Smooth muscle cell (in vitro differentiated cells): ENCODE results near the gene SNX32. TPM values are rescaled to one million over a fixed set of nuclear protein-coding genes. Genes with fewer than 3 reads are reported as not detected.

ENCODE experiments used
- DNase-seq: peaks from one replicate; lab custom pipeline; 2025; ENCODE audit not compliant: unreplicated experiment; lab: John Stamatoyannopoulos, UW
- H2AFZ ChIP-seq: fragments of 200-600 bp; sonication (generic); 2 replicates; pipeline ENCODE4 v1.6.0; 2016; ENCODE audit warnings: antibody characterized with exemption, low read depth, mild to moderate bottlenecking
- H3F3A ChIP-seq: fragments of 200-600 bp; sonication (generic); 2 replicates; pipeline ENCODE4 v1.6.0; 2017; ENCODE audit warnings: antibody characterized with exemption, low read depth
- H3K27ac ChIP-seq: fragments of 200-600 bp; sonication (generic); 2 replicates; pipeline ENCODE4 v1.5.1; 2016; ENCODE audit warnings: low read depth, mild to moderate bottlenecking
- H3K27me3 ChIP-seq: fragments of 200-600 bp; sonication (generic); 2 replicates; pipeline ENCODE4 v1.6.1; 2016; ENCODE audit warnings: low read depth, mild to moderate bottlenecking
- H3K36me3 ChIP-seq: fragments of 200-600 bp; sonication (generic); 2 replicates; pipeline ENCODE4 v1.5.1; 2016; ENCODE audit warnings: low read depth
- H3K4me1 ChIP-seq: fragments of 200-600 bp; sonication (generic); 2 replicates; pipeline ENCODE4 v1.5.1; 2016; ENCODE audit warnings: low read depth
- H3K4me2 ChIP-seq: fragments of 200-600 bp; sonication (generic); 2 replicates; pipeline ENCODE4 v1.6.0; 2016; ENCODE audit warnings: mild to moderate bottlenecking
- H3K4me3 ChIP-seq: fragments of 200-600 bp; sonication (generic); 2 replicates; pipeline ENCODE4 v1.5.1; 2016; ENCODE audit warnings: mild to moderate bottlenecking
- H3K79me2 ChIP-seq: fragments of 200-600 bp; sonication (generic); 2 replicates; pipeline ENCODE4 v1.6.0; 2016; ENCODE audit warnings: low read depth, mild to moderate bottlenecking
- H3K9ac ChIP-seq: fragments of 200-600 bp; sonication (generic); 2 replicates; pipeline ENCODE4 v1.6.0; 2016; ENCODE audit warnings: low read depth
- H3K9me3 ChIP-seq: fragments of 200-600 bp; sonication (generic); replicated peaks from 2 replicates; pipeline ENCODE4 v1.5.1; 2016; ENCODE audit warnings: low read depth
- H4K20me1 ChIP-seq: fragments of 200-600 bp; sonication (generic); 2 replicates; pipeline ENCODE4 v1.6.0; 2016; ENCODE audit warnings: low read depth
- WGBS: methylation state at CpG from one replicate; pipeline ENCODE4 v1.1.7; 2016; ENCODE audit warnings: low lambda C conversion rate; 5-methylcytosine and 5-hydroxymethylcytosine counted together
- polyA plus RNA-seq: library from polyadenylated mRNA; unstranded; fragments of >200 nt; fragmentation: Nextera tagmentation; extraction: Ambion mirVana; gene quantifications from 2 replicates; pipeline ENCODE4 v1.2.1, GENCODE V29; 2016
- total RNA-seq: library from RNA; depleted of rRNA; stranded (reverse); fragments of >200 nt; gene quantifications from 2 replicates; pipeline ENCODE4 v1.2.3, GENCODE V29; 2014
- TF ChIP-seq, protein P1 (sequence below): fragments of 200-600 bp; sonication (generic); IDR thresholded peaks from 2 replicates; pipeline ENCODE4 v1.5.1; 2017; ENCODE audit warnings: borderline replicate concordance, mild to moderate bottlenecking, antibody characterized with exemption; ENCODE audit not compliant: insufficient read depth, poor library complexity, severe bottlenecking

The SNX32 gene
- total and polyA plus RNA-seq, 2 experiments from 2014 or later: 1.1 to 1.2 TPM

DNA sequence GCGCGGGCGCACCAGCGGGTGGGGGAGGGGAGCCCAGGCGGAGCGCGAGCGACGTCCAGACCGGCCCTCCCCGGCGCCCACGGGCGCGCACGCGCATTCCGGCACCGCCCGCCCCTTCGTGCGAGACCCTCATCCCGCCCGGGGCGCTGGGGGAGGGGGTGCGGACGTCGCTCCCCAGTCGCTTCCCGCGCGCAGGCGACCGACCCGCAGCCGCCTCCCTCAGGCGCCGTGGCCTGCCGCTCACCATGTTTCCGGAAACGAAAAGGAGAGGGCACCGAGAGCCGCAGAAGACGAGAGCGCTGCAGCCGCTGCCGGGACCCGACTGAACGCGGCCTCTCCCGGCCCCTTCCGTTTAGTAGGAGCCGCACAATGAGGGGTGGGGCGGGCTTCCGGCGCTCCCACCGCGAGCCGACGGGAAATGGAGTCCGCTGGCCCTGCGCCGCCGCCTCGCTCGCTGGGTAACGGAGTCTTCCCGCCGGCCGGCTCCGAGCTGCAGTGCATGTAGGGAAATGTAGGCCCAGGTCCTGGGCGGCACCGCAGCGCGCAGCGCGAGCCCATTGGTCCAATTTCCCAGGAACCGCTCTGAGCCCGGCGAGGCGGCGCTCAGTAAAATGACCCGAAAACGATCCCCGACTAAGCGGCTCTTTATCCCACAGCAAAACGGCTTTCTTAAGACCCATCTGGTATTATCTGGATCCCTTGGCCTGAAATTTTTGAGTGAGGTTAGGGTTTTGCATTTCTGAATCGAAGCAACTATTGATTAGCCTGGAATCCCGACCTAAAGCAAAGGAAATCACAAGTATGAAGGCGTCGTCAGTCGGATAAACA, 24.3 kb downstream of the SNX32 start, which contains the start of gene CFL1:
Gene CFL1 (minus strand): TSS at position 328 of the 828 bp plus-strand sequence. CDS start 81 bp downstream, at position 247.
- H4K20me1 ChIP-seq: peaks cover 48% of the 10 kb centered on the region

DNA sequence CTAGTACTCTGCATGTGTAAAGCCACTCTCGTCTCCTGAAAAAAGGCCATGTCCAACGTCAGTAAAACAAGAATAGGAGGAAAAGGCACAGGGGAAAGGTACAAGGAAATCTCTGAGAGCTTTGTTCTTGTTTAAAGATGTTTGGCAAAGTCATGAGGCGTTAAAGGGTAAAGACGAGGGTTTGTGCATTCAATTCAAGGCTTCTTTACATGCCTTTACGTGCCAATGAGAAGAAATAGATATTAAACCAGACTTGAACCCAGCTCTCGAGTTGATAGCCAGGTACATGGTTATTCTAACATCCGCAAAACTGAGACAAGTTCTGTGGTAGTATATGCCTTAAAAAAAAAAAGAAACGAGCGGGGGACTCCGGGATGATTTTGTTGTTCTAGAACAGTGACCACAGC, 24.9 kb downstream of the SNX32 start:
- Histone ChIP-seq H3K9me3 (no peaks in the 10 kb centered on the region), H3K4me1 (peaks cover 16% of the 10 kb centered on the region), H3K9ac (peak overlapping the region; percentile 55), H3K4me2 (peak overlapping the region; percentile 88), H3K27ac (peak overlapping the region; percentile 83), H3F3A (peaks cover 38% of the 10 kb centered on the region), H3K79me2 (peaks cover 65% of the 10 kb centered on the region), H3K4me3 (peak overlapping the region; percentile 96), H2AFZ (no peak overlapping the region), H3K27me3 (no peaks in the 10 kb centered on the region), H3K36me3 (peaks cover 10% of the 10 kb centered on the region), H4K20me1 (peaks cover 47% of the 10 kb centered on the region)
- under 1% methylated on average over 10 of the region's 10 CpGs for WGBS
- no peak for DNase-seq
- TF ChIP-seq, protein P1, sequence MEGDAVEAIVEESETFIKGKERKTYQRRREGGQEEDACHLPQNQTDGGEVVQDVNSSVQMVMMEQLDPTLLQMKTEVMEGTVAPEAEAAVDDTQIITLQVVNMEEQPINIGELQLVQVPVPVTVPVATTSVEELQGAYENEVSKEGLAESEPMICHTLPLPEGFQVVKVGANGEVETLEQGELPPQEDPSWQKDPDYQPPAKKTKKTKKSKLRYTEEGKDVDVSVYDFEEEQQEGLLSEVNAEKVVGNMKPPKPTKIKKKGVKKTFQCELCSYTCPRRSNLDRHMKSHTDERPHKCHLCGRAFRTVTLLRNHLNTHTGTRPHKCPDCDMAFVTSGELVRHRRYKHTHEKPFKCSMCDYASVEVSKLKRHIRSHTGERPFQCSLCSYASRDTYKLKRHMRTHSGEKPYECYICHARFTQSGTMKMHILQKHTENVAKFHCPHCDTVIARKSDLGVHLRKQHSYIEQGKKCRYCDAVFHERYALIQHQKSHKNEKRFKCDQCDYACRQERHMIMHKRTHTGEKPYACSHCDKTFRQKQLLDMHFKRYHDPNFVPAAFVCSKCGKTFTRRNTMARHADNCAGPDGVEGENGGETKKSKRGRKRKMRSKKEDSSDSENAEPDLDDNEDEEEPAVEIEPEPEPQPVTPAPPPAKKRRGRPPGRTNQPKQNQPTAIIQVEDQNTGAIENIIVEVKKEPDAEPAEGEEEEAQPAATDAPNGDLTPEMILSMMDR: no peak

More for the DNA sequence above, 24.3 kb downstream of the SNX32 start, which contains the start of gene CFL1:
- peak within 1 kb of the TSS; percentile 83 for H3K27ac ChIP-seq
- peaks cover 71% of the 10 kb centered on the region for H3K79me2 ChIP-seq
- H2AFZ ChIP-seq: no peak within 1 kb of the TSS
- TF ChIP-seq, protein P1: no peak
- peak within 1 kb of the TSS; percentile 96 for H3K4me2 ChIP-seq
- peak; percentile 92 for DNase-seq
- H3K4me3 ChIP-seq: peak within 1 kb of the TSS; percentile 96
- H3K36me3 ChIP-seq: peaks cover 10% of the 10 kb centered on the region
- WGBS: under 1% methylated on average over 53 of the region's 92 CpGs
- peak within 1 kb of the TSS; percentile 84 for H3K9ac ChIP-seq
- H3K4me1 ChIP-seq: peaks cover 16% of the 10 kb centered on the region
- no peaks in the 10 kb centered on the region for H3K9me3 ChIP-seq
- peaks cover 45% of the 10 kb centered on the region for H3F3A ChIP-seq
- H3K27me3 ChIP-seq: no peaks in the 10 kb centered on the region

DNA sequence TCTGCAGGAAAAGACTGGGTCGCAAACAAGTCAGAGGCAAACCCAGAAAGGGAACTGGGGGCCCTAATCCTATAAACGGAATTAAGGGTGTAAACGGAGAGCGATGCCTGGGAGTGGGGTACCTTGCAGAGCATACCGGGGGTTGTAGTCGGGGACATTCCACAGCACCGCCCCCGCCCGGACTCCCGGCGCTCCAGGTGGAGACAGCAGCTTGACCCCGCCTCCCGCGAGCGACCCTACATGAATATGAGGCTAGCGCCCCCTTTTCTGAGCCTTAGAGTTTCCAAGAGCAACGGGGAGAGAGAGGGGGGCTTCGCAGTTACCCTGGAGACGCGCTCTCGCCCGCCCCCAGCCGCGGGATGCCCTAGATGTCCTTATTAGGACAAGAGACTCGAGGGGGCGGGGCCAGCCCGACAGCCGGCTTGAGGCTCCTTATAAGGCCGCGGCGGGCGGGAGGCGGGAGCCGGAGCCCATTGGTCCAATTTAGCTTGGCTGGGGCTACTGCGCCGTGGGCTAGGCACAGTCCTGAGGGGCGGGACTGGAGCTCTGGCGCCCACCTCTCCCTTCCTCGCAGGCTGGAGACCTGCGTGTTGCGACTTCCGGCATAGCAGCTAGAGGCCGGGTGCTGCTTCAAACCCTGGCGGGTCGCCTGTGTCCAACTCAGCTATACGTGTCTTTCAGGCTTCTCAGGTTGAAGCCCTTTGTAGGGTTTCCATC, 25.5 kb downstream of the SNX32 start:
- Histone ChIP-seq H3K4me3 (peak overlapping the region; percentile 96), H3K27ac (peak overlapping the region; percentile 83), H2AFZ (peak overlapping the region; percentile 64), H3K9me3 (no peaks in the 10 kb centered on the region), H3K27me3 (no peaks in the 10 kb centered on the region), H3K4me2 (peak overlapping the region; percentile 88), H3K4me1 (peaks cover 16% of the 10 kb centered on the region), H3K79me2 (peaks cover 62% of the 10 kb centered on the region), H3K9ac (no peak overlapping the region), H3F3A (peaks cover 33% of the 10 kb centered on the region), H4K20me1 (peaks cover 47% of the 10 kb centered on the region), H3K36me3 (peaks cover 6% of the 10 kb centered on the region)
- peak; percentile 83 for DNase-seq
- WGBS: under 1% methylated on average over 31 of the region's 46 CpGs
- TF ChIP-seq, protein P1: no peak
